Activated T-cell treated with anti-CD3 and anti-CD28 coated beads, Interleukin-2, amount 50 U/mL, for 72 hours (primary cell): ENCODE measurements around the gene GPC5. TPM values are rescaled to one million over a fixed set of nuclear protein-coding genes. Genes with fewer than 3 reads are reported as not detected.

Experiments used
- ATAC-seq, 2 donors: fragments of 150-1000 bp; cut with Tn5 transposase; replicated peaks in 1 of 2; 2 replicates each; pipeline ENCODE4 v1.10.0; 2021; ENCODE audit warnings: moderate library complexity in 2 of 2, mild to moderate bottlenecking in 1 of 2
- DNase-seq, 2 donors: peaks; one replicate each; pipeline ENCODE4 v3.0.0; 2021 to 2022; ENCODE audit warnings: mixed read lengths in 1 of 2
- H3K27ac Mint-ChIP-seq: one replicate; pipeline ENCODE4 v1.8.0; 2022; ENCODE audit warnings: mild to moderate bottlenecking, moderate library complexity, mixed read lengths
- H3K27me3 Mint-ChIP-seq: one replicate; pipeline ENCODE4 v1.8.0; 2022; ENCODE audit warnings: low read depth, mixed read lengths
- H3K36me3 Mint-ChIP-seq, 2 donors: one replicate each; pipeline ENCODE4 v1.8.0; 2022; ENCODE audit warnings: mixed read lengths in 2 of 2, mild to moderate bottlenecking in 1 of 2; ENCODE audit not compliant: insufficient read depth in 2 of 2
- H3K4me1 Mint-ChIP-seq: one replicate; pipeline ENCODE4 v1.8.0; 2022; ENCODE audit warnings: low read depth, mixed read lengths
- H3K4me3 Mint-ChIP-seq, 2 donors: one replicate each; pipeline ENCODE4 v1.8.0; 2022; ENCODE audit warnings: mild to moderate bottlenecking in 2 of 2, mixed read lengths in 2 of 2, moderate library complexity in 2 of 2
- H3K9me3 Mint-ChIP-seq, 2 donors: one replicate each; pipeline ENCODE4 v1.8.0; 2022; ENCODE audit warnings: mixed read lengths in 2 of 2
- total RNA-seq, 2 donors: library from RNA; stranded (reverse); gene quantifications; one replicate each; pipeline ENCODE4 v1.2.3, GENCODE V29; 2022

Gene GPC5
- total RNA-seq, 2 donors from 2014 or later, result 0.14 TPM; not detected in 1

DNA sequence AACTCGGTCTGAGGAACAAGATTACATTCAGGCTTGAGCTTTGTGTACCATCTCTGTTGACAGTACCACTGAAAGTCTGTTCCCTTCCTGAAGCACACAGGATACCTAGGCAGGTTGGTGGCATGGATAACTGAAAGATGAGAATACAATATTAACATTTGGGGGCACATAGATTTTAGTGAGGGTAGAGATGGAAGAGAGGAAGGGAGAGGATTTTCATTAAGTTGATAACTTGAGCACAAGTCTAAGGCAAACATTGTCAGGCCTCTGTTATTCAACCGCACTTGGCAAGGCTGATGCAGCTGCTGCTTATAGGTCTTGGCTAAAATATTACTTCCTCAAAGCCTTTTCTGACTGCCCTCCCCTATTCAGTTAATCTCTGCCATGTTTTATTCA, 40.0 kb upstream of the GPC5 start:
- H3K27ac Mint-ChIP-seq, result no peak overlapping the region
- DNase-seq (no peak), ATAC-seq (no peak)
- H3K4me3 Mint-ChIP-seq, result no peak overlapping the region
- H3K9me3 Mint-ChIP-seq, result no peaks in the 10 kb centered on the region
- H3K27me3 Mint-ChIP-seq, result no peaks in the 10 kb centered on the region
- H3K4me1 Mint-ChIP-seq, result peaks cover 24% of the 10 kb centered on the region
- H3K36me3 Mint-ChIP-seq, result peaks cover 5 to 40% of the 10 kb centered on the region in 2 donors

DNA sequence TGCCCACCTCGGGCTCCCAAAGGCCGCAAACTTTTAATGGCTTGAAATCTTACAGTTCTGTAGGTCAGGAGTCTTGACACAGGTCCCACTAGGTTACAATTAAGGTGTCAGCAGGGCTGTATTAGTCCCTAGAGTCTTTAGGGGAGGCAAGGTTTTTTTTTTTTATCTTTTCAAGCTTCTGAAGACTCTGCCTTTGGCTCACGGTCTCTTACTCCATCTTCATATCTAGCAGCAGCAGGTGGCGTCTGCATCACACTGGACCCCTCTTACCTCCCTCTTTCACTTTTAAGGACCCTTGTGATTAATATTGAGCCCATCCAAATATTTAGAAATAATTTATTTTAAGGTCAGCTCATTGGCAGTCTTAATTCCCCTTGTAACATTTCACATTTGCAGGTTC, 39.3 kb upstream of the GPC5 start:
- H3K36me3 Mint-ChIP-seq, result peaks cover 5 to 33% of the 10 kb centered on the region in 2 donors

DNA sequence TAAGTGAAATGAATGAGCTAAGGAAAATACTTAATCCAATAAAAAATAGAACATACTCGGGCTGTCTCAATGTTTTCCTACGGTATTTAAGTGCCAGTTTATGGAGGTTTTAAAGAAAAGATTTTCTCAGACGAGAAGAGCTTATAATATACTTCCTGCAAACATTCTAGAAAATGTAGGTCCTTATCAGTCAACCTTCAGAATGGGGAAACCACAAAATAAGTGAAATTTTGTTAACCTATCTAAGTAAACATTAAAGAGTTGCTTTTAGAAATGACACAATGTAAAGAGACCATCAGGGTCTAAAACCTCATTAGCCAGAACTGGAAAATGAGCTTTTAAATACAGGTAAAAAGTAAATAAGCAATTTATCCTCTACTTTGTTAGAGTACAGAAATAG, 38.8 kb upstream of the GPC5 start:
- Mint-ChIP-seq H3K9me3 (no peaks in the 10 kb centered on the region), H3K4me1 (peaks cover 11% of the 10 kb centered on the region), H3K27me3 (no peaks in the 10 kb centered on the region), H3K27ac (peak overlapping the region; percentile 74), H3K36me3 (peaks cover 5 to 27% of the 10 kb centered on the region in 2 donors), H3K4me3 (no peak overlapping the region)
- ATAC-seq (no peak), DNase-seq (no peak)

More for the DNA sequence above, 39.3 kb upstream of the GPC5 start:
- Mint-ChIP-seq H3K27ac (peak overlapping the region; percentile 74), H3K4me3 (no peak overlapping the region), H3K27me3 (no peaks in the 10 kb centered on the region), H3K9me3 (no peaks in the 10 kb centered on the region), H3K4me1 (peaks cover 16% of the 10 kb centered on the region)
- no peak for ATAC-seq
- no peak for DNase-seq

DNA sequence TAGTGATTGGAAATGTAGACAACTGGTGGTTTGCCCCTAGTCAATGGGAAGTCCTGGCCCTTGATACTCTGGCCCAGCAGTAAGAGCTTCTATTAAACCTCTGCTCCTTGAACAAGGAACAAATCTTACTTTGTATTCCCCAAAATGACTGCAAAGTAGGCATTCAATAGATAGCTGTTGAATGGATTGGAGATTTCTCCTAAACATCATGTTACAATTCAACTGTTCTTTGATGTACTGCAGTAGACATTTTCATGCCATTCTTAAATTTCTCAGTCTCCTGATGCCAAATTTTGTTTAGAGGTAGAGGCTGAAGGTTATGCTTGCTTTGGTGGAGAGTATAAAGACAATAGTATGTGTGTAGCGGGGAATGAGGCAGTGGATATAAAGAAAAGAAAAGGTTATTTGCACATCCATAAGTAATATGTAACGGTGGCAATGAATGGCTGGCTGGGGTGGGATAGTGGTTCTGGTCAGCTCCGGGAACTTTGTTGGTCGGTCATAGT, 38.1 kb upstream of the GPC5 start:
- no peak overlapping the region for H3K4me3 Mint-ChIP-seq
- H3K9me3 Mint-ChIP-seq, result no peaks in the 10 kb centered on the region
- peaks cover 5% of the 10 kb centered on the region for H3K4me1 Mint-ChIP-seq
- peak overlapping the region; percentile 72 for H3K27ac Mint-ChIP-seq
- no peaks in the 10 kb centered on the region for H3K27me3 Mint-ChIP-seq
- peaks cover 2 to 22% of the 10 kb centered on the region in 2 donors for H3K36me3 Mint-ChIP-seq
- ATAC-seq (peak in 1 of 2 donors; percentile 12), DNase-seq (no peak)

DNA sequence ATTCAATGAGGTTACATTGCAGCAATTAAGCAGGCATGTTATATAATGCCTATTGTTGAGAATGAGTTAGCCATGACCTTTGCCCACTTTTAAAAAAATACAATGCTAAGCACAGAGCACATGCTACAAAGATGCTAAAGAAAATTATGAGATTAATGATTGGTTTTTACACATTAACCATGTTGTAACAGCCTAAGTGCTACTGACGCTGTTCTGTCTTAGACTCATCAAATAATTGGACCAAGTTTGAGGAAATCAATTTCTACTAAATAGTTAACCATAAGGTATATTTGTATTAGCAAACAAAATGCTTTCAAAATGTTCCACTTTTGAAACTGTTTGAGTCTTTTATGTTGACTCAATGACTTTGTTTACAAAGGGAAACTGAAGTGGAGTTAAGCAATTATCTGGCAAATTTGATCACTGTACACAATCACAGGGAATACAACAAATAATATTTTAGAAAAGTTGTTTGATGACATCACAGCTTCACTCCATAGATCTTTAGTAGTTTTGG, 36.6 kb upstream of the GPC5 start:
- no peak for ATAC-seq
- peaks cover 14% of the 10 kb centered on the region for H3K4me1 Mint-ChIP-seq
- H3K36me3 Mint-ChIP-seq, result peaks cover 0 to 11% of the 10 kb centered on the region in 2 donors

DNA sequence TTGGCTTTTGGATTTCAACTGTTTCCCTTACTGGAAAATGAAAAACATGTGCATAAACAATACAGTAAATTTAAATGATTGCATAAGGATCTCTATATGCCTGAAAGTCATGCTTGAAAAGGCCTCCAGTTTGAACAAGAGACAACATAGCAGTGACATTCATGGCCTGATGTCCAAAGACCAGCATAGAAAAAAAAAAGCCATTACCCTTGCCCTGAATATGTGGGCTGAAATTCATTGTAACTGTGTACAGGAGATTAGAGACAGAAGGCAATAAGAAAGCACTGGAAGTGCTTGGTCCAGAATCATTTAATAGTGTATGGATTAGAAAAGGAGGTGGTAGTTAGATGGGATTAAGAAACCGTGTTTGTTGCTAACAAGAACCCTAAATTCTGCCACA, 35.5 kb upstream of the GPC5 start:
- Mint-ChIP-seq H3K27ac (no peak overlapping the region), H3K4me3 (no peak overlapping the region)
- no peak for ATAC-seq

More for the DNA sequence above, 36.6 kb upstream of the GPC5 start:
- no peaks in the 10 kb centered on the region for H3K27me3 Mint-ChIP-seq
- DNase-seq, result no peak
- H3K9me3 Mint-ChIP-seq, result no peaks in the 10 kb centered on the region
- no peak overlapping the region for H3K4me3 Mint-ChIP-seq
- H3K27ac Mint-ChIP-seq, result peak overlapping the region; percentile 46

DNA sequence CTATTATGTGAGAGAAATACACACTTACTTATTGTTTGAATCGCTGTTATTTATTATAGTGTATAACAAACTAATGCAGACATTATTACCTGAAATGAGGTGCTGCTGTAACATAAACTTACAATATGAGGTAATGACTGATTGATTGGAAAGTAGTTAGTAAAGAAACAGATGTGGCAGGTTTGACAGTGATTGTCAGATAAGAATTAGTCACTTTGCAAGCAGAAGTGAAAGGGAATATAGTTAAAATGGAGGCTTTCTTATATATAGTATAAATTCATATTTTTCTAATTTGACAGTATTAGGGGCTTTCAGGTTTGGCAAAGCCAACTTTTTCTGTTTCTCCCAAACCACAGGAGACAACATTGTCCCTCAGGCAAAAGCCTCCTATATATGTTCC, 30.3 kb upstream of the GPC5 start:
- Mint-ChIP-seq H3K4me3 (peak overlapping the region in 1 of 2 donors; percentile 85), H3K36me3 (peaks cover 0 to 4% of the 10 kb centered on the region in 2 donors), H3K9me3 (no peaks in the 10 kb centered on the region), H3K4me1 (peaks cover 44% of the 10 kb centered on the region), H3K27me3 (no peaks in the 10 kb centered on the region), H3K27ac (peak overlapping the region; percentile 66)
- ATAC-seq (peak in 1 of 2 donors; percentile 14), DNase-seq (no peak)

More for the DNA sequence above, 35.5 kb upstream of the GPC5 start:
- Mint-ChIP-seq H3K36me3 (peaks cover 0 to 6% of the 10 kb centered on the region in 2 donors), H3K9me3 (no peaks in the 10 kb centered on the region), H3K27me3 (no peaks in the 10 kb centered on the region), H3K4me1 (peaks cover 24% of the 10 kb centered on the region)
- DNase-seq, result no peak

DNA sequence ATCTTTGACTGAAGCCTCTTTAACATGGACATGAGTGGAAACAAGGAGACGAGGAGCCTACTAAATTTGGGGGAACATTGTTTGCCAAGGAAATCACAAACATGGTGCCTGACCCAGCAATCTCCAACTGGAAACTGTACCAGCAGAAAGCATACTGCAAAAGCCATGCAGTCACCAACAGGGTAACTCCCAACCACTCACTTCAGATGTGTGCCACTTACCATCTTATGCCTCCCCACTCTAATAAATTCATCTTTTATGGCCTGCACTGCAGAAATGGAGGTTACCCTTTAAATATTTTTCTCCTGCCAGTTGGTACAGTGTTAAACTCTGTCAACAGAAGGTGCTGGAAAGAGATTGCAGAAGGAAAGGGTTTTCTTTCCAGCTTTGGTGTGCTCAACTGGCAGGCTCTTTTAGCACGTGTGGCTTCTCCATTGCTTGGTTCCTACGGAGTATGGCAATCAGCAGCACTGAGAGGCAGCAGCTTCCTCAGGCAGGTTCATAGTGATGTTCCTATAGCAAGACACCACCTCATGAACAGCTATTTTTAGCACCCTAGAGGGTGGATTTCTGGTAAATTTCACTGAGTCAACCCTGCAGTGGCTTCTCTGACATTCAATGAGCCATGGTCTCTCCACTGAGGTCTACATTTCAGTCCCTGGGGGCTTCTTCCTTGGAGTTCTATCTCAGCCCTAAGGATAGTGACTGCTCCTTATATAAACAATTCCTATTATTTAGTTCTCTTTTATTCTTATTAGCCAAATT, 29.6 kb upstream of the GPC5 start:
- Mint-ChIP-seq H3K4me3 (peak overlapping the region; percentile 68 to 85), H3K36me3 (peaks cover 0 to 4% of the 10 kb centered on the region in 2 donors), H3K9me3 (no peaks in the 10 kb centered on the region), H3K27ac (peak overlapping the region; percentile 94), H3K4me1 (peaks cover 44% of the 10 kb centered on the region), H3K27me3 (no peaks in the 10 kb centered on the region)
- ATAC-seq (peak; percentile 83 to 86), DNase-seq (peak; percentile 15 to 29)

DNA sequence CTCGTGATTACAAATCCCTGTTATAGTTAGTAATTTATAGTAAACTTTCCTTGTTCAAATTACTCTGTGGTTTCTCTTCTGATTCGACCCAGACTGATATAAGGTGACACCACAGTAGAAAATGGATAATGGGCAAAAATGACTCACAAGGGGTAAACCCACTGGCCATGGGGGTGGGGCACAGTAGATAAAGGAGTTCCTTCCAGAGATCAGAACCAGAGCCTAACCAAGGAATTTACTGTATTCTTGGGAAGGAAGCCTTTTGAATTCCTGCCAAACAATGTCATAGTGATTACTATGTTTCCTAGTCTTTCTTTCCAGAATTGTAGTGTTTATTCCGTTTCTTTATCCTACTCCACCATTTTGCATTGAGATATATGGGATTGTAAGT, 29.0 kb upstream of the GPC5 start:
- ATAC-seq (peak; percentile 54 to 74), DNase-seq (peak; percentile 34 to 52)
- Mint-ChIP-seq H3K9me3 (no peaks in the 10 kb centered on the region), H3K36me3 (peaks cover 0 to 4% of the 10 kb centered on the region in 2 donors), H3K4me3 (peak overlapping the region; percentile 11 to 85), H3K27me3 (no peaks in the 10 kb centered on the region), H3K4me1 (peaks cover 44% of the 10 kb centered on the region), H3K27ac (peak overlapping the region; percentile 94)

DNA sequence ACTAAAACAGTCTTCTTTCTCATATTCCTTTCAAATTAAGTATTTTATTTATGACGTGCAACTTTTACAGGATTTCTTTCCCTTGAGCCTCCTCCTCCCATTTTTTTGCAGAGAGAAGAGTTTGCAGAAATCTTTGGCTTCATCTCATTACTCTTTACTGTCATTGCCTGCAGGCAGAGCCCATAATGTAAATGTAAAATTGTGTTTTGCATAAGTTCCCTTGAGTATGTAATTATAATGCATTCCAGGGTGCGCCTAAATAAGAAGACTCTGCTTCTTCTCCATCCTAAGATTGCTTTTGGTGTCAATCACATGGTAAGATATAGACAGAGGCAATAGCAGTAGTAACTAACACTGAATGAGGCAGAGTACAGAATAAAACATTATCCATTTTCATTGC, 27.9 kb upstream of the GPC5 start:
- no peaks in the 10 kb centered on the region for H3K9me3 Mint-ChIP-seq
- H3K27me3 Mint-ChIP-seq, result peaks cover 2% of the 10 kb centered on the region
- ATAC-seq (no peak), DNase-seq (no peak)
- H3K27ac Mint-ChIP-seq, result peak overlapping the region; percentile 21
- H3K4me3 Mint-ChIP-seq, result no peak overlapping the region
- peaks cover 0 to 4% of the 10 kb centered on the region in 2 donors for H3K36me3 Mint-ChIP-seq
- H3K4me1 Mint-ChIP-seq, result peaks cover 52% of the 10 kb centered on the region

DNA sequence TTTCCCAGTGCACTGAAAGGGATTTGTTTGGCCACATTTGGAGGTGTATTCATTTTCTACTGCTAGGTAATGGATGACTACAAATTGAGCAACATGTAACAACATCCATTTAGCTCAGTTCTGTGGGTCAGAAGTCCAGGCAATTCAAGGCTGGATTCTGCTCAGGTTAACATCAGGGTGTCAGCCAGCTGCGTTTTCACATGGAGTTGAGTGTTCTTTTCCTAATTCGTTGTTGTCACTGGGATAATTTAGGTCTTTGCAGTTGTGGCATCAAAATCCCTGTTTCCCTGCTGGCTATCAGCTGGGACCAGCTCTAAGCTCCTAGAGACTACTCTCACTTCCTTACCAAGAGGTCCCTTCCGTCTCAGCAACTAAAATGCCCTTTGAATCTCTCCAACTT, 25.5 kb upstream of the GPC5 start:
- no peak for ATAC-seq
- H3K36me3 Mint-ChIP-seq, result no peaks in the 10 kb centered on the region
- H3K27ac Mint-ChIP-seq, result no peak overlapping the region
- no peak for DNase-seq
- no peak overlapping the region for H3K4me3 Mint-ChIP-seq
- peaks cover 10% of the 10 kb centered on the region for H3K27me3 Mint-ChIP-seq
- peaks cover 28% of the 10 kb centered on the region for H3K4me1 Mint-ChIP-seq
- no peaks in the 10 kb centered on the region for H3K9me3 Mint-ChIP-seq

DNA sequence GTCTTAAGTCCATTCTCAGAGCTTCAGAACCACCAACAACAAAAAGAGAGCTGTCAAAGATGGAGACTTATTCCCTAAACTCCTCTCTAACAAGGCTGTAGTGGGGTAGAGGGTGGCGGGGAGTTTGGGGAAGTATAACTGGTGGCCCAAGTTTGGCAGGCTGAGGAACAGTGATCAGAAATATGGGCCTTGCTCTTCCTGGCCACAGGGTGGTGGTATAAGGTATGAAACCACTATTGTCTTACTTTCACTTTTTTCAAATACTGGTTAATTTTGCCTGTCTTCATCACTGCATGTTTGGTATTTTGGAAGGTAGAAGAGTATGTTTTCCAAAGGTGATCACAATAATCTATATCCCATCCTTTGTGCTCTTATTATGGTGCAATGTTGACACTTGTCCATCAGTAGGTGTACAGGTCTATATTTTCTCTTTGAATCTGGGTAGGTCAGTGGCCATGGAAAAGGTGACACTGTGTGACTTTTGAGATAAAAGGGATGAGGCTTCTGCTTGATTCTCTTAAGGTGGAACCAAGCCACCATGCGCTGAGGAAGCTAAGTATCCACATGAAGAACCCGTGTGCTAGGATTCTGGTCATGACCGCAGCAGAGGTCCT, 23.2 kb upstream of the GPC5 start:
- H3K36me3 Mint-ChIP-seq, result no peaks in the 10 kb centered on the region
- no peak for DNase-seq
- H3K4me3 Mint-ChIP-seq, result peak overlapping the region in 1 of 2 donors; percentile 35
- H3K27me3 Mint-ChIP-seq, result peaks cover 10% of the 10 kb centered on the region
- H3K27ac Mint-ChIP-seq, result no peak overlapping the region
- H3K4me1 Mint-ChIP-seq, result peaks cover 9% of the 10 kb centered on the region
- ATAC-seq, result peak; percentile 79
- peaks cover 0 to 1% of the 10 kb centered on the region in 2 donors for H3K9me3 Mint-ChIP-seq

DNA sequence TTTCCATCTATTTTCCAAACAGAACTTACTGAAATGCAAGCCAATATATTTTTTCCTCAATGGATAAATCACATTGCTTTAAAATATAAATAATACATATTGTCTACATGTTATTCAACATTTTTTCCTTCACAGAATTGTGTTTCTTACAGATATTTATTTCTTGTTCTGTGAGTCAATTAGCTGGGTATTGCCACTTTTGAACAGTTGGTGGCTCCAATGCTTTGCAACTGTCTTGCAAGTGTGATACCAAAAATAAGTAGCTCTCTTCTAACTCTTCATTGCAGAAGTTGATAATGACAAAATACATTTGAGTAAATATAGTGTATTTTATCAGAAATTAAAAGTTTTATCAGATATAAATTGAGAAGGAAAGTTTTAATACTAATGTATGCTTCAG, 17.1 kb upstream of the GPC5 start:
- Mint-ChIP-seq H3K27me3 (peaks cover 21% of the 10 kb centered on the region), H3K36me3 (no peaks in the 10 kb centered on the region), H3K27ac (no peak overlapping the region), H3K4me1 (no peaks in the 10 kb centered on the region), H3K4me3 (no peak overlapping the region), H3K9me3 (peaks cover 0 to 1% of the 10 kb centered on the region in 2 donors)
- no peak for ATAC-seq
- no peak for DNase-seq
